D341Med (cell line): Measurements from ENCODE around the gene TSTD1.
"Not testable (repeated sequence)": the region's sequence is repeated elsewhere in the genome, so short reads cannot be mapped to it uniquely, and the experiment has no call there.

Experiments
- DNase-seq: peaks from one replicate; pipeline ENCODE4 v3.0.0; 2012; ENCODE audit warnings: low spot score

The TSTD1 gene

DNA sequence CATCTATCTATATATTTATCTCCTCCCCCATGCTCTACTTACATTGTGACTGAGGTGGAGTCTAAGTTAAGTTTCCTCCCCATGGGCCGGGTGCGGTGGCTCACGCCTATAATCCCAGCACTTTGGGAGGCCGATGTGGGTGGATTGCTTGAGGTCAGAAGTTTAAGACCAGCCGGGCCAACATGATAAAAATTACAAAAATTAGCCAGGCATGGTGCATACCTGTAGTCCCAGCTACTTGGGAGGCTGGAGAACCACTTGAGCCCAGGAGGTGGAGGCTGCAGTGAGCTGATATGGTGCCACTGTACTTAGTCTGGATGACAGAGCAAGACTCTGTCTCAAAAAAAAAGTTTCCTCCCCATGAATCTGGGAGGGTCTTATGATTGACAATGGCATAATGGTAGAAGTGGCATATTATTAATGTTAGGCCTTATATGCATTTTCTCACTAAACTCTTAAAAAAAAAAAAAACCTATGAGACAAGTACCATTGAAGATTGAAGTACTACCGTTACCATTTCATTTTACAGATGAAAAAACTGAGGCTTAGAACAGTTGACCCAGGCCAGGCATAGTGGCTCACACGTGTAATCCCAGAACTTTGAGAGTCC is 29.1 kb downstream of the TSTD1 start:
- no peak for DNase-seq

- DNase-seq: no peak
Measured at GRCh38 chr1:161008869-161009510, 29.8 kb downstream of the TSTD1 start.

DNA sequence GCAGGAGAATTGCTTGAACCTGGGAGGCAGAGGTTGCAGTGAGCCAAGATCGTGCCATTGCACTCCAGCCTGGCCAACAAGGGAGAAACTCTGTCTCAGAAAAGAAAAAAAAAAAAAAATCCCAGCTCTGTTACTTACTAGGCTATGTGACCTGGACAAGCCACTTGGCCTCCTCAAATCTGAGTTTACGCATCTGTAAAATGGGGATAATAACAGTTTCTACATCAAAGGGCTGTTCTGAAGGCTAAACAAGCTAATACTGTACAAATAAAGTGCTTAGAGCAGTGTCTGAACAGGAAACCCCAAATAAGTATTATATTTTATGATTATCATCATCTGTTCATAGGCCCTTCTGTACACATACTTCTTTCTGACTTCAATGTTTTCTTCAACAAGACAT is 31.4 kb downstream of the TSTD1 start:
- DNase-seq: no peak

DNA sequence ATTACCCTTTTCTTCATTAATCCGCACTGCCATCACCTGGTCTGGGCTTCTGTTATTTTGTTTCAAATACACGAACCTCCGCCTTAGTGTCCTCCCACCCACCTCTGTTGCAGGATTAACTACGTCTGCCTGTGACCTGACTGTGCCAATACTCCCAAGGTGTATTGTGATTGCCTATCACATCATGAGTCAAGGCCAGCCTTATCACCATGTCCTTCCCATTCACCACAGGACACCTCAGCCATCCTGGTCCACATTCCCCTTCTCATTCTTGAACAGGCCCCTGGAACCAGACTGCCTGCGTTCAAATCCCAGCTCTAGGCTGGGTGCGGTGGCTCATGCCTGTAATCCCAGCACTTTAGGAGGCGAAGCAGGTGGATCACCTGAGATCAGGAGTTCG is 32.2 kb downstream of the TSTD1 start:
- DNase-seq: no peak

DNA sequence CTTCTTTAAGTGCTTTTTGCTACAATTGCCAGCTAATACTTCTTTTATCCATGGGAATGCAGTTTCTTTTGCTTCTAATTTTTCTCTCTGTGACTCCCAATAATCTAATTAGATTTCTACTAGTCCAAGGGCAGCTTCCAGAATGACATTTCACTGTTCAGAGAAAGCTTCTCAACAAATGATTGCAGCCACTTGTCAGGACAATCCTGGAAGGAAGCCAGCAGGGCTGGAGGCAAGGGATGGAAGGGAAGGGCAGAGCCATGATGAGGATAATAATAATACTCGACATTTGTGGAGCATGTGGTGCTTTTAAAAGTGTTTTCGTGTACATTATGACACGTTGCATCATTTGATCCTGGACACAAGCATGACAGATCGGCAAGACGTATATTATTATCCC is 37.2 kb downstream of the TSTD1 start:
- no peak for DNase-seq

GRCh38 chr1:161000736-161001480 is 37.9 kb downstream of the TSTD1 start:
- DNase-seq: no peak

DNA sequence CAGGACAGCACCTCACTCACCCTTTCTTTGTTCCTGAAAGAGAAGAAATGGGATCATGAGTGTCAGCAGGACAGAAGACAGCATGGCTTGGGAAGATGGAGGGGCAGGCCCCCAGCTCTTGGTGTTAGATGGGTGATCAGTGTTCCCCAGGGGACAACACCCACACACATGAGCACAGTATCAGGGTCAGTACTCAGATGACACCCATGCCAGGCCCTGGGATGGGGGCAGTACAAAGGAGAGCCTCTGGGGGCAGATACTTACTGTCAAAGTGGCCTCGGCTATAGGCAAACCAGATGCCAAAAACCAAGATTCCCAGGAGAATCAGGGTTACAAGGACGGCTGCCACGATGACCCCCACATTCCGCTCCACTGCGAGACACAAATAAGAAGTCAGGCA is 39.4 kb downstream of the TSTD1 start:
- no peak for DNase-seq

- peak; percentile 74 for DNase-seq
Measured at GRCh38 chr1:160997323-160998038, 41.3 kb downstream of the TSTD1 start.

DNA sequence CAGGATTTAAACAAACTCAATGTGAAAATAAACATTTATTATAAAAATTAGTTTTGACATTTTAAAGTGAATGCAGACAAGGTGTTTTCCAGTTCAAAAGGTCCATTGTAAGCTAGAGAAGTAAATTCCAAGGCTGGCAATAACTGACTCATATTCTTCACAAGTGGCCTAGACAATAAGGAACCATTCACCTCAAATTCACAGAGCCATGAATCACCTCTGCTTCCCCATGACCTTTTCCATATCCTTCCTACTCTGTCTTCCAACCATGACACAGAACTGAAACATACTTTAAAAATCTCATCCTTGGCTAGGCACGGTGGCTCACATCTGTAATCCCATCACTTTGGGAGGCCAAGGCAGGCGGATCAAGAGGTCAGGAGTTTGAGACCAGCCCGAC is 42.6 kb downstream of the TSTD1 start:
- no peak for DNase-seq

DNA sequence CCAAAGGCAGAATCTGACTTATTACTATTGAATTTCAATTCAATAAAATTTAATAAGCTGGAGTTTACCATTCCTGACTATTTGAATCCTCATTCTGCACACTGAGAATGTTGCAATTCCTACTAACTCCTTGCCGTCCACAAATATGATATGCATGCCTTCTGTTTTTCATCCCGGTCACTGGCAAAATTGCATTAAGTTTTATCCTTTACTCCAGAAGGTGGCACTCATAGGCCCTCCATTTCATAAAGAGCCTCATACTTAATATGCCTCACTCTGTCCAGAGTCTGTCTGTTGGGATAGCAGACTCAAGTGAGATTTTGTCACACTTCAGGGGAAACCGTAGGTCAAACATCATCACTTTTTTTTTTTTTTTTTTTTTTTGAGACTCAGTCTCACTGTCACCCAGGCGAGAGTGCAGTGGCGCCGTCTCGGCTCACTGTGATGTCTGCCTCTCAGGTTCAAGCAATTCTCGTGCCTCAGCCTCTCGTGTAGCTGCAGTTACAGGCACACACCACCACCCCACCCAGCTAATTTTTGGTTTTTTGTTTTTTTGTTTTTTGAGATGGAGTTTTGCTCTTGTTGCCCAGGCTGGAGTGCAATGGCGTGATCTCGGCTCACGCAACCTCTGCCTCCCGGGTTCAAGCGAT is 45.1 kb downstream of the TSTD1 start:
- DNase-seq: peak; percentile 56

- DNase-seq: not testable (repeated sequence)
Measured at GRCh38 chr1:160992036-160992435, 46.7 kb downstream of the TSTD1 start.
